Hematopoietic multipotent progenitor cell treated with erythropoietin and hydrocortisone succinate and interleukin-3 and kit ligand, for 15 days (in vitro differentiated cells): ENCODE results near the gene YOD1.
A peak's percentile ranks its signal among the peaks of the same experiment; 100 is the strongest.

ENCODE experiments used
- DNase-seq: peaks from one replicate; pipeline ENCODE4 v3.0.0-alpha.2; 2015; ENCODE audit warnings: low spot score

YOD1 gene

DNA sequence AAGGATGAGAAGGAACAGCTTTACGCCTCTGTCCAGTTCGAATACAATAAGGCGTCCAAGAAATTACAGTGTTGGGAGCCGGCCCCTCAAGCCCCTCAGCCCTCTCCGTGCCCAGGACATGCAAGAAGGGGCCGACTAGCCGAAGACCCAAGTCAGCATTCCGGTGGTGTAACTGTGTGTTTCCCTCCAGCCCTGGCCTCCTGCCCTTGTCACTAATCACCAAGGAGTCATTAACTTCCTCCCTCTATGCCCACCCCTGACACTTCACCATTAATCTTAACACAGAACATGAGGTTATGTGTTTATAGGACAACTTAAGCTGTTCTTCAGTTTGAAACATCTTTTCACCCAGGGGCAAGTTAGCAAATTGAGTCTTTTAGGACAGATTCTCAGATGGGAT, 21.2 kb upstream of the YOD1 start:
- DNase-seq: no peak

- DNase-seq: no peak
Measured at GRCh38 chr1:207071426-207071825, 20.4 kb upstream of the YOD1 start.

GRCh38 chr1:207070811-207071210, 19.8 kb upstream of the YOD1 start:
- no peak for DNase-seq

DNA sequence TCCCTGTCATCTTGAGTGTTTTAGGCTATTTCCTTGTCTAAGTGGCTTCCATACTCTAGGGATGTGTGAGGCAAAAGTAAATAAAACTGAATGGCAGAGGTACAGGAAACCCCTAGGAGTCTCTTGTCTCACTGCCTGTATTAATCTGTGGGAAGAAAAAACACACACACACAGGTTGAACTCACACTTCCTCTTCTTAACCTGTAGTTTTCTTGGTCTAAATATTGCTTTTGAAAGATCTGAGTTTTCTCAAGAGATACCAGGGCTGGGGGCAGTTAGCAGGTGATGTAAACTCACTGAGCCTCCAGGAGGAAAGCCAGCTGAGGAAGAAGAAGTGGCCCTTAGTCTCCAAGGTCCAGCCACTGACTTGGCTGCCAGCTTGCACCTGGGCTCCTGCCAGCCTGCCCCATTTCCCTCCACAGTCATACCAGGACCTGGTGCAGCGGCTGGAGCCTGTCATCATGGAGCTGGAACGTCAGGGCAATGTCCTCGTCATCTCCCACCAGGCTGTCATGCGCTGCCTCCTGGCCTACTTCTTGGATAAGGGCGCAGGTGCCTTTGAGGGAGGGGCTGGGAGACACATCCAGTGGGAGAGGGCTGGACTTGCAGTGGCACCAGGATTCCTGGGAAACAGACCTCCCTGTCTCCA, 19.0 kb upstream of the YOD1 start:
- no peak for DNase-seq

DNA sequence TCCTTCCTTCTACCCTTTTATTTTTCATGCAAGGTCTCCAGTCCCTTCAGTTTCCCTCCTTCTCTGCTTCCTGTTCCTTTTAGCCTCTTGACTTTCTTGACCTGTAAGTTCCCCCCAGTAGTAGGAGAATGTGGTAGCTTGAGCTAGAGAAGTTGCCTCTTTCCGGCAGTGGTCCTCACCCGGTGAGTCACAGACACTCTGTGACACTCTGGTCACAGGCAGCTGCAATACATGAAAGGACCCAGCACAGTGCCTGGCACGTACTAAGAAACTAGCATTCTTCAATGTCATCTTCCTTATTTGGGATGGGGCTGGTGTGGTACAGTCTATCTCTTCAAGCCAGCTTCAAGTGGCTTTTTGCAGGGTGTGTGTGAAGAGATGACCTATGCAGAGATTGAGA, 18.1 kb upstream of the YOD1 start:
- peak; percentile 49 for DNase-seq

- no peak for DNase-seq
Measured at GRCh38 chr1:207067665-207068064, 16.7 kb upstream of the YOD1 start.

DNA sequence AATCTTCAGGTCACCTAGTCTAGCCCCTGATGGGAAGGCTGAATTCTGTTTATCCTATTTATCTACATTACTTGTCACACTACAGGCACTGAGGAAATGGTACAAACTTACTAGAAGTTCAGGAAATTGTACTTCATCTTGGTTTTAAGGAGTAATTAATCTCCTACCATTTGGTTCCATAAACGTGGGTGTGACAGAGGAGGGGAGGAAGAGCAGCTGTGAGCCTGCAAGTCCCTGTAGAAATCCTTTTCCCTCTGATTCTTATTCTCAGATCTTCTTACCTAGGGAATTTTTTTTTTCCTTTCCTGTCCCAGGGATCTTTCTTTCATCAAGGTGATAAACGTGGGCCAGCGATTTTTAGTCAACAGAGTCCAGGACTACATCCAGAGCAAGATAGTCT, 16.2 kb upstream of the YOD1 start:
- DNase-seq: no peak

DNA sequence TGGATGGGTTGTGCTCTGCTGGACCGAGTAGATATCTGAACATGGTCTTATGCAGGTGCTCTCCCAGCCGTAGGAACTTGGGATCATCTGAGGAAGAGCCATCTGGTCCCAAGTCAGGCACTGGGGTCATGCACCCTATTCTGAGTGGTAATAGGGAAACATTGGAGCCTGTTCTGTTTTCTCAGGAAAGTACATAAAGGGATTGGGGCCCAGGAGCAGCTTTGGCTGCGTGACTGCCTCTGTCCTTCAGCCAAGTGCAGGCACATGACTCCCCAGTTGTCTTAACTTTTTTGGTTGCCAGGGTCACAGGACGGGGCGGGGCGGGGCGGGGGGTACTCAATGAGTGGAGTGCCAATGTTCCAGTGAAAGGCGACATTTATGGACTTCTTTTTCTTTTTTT, 13.6 kb upstream of the YOD1 start:
- no peak for DNase-seq

DNA sequence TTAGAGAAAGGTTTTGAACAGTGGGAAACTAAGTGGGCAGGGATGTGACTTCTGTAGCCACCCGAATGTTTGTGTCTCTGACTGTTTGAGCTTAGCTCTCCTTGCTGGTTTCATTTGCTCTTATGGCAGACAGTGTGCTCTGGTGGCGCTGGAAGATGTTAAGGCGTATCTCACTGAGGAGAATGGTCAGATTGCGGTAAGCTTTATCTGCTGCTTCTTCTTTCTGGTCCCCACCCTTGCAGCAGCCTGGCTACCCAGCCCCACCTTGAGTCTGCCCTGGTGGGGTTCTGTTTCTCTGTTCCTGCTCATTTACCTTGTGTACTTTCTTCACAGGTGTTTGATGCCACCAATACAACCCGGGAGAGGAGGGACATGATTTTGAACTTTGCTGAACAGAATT, 12.0 kb upstream of the YOD1 start:
- no peak for DNase-seq

GRCh38 chr1:207062058-207062457, 11.1 kb upstream of the YOD1 start:
- DNase-seq: no peak

- no peak for DNase-seq
Measured at GRCh38 chr1:207060596-207060995, 9.6 kb upstream of the YOD1 start.

DNA sequence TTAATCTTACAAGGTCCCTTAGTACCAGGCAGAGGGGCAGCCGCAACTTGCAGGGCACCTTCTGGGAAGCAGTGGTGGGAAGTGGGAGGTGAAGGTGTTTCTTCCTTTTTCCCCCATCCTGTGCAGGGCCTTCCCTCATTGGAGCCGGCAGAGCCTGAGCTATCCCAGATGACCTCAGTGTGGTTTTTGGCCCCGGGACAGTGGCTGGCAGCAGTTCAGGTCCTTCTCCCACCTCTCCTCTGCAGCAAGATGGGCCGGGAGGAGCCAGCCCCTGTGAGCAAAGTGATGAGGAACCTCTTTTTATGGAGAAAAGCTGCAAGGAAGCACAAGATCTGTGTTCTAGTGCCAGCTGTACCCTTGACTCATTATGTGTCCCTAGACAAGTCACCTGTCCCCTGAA, 8.9 kb upstream of the YOD1 start:
- no peak for DNase-seq

DNA sequence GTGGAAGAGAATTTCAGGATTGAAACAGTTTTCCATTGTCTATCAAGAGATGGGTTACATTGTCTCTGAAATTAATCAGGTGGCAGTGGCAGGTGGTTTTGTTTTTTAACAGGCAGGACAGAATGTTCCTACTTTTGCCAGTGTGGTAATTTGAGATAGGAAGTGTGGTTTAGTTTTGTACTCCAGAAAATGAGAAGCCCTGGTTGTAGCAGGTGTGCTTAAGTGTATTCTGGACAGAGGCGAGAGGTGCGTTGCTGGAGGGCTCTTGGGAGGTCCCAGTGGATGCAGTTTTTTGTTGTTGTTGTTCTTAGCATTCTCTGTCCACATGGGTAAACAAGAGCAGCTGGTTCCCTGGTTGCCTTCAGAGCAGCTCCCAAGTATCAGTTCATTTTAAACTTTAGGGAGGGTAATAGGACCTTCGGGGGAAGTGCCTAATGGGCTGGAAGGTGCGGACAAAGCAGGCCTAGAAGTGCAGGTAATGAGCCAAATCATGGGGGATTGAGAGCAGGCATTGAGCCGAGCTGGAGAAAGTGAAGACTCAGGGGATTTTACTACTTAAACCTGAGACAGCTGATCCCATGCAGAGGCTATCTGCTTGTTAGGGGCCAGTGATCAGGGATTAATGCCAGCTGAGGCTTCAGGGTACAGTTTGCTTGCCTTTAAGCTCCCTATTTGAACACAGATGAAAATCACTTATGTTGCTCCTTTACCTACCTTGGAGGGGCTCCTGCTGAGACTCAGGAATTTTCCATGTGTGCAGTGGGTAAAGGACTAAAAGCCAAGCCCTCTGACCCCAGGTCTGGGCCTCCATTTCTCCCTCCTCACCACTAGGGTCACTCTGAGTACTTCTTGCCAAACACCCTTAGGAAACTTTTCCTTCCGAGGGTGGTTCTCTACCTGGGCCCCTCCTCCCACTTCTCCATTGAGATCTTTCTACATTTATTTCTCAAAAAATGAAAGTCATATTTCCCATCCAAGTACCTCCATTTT, 8.2 kb upstream of the YOD1 start:
- no peak for DNase-seq

DNA sequence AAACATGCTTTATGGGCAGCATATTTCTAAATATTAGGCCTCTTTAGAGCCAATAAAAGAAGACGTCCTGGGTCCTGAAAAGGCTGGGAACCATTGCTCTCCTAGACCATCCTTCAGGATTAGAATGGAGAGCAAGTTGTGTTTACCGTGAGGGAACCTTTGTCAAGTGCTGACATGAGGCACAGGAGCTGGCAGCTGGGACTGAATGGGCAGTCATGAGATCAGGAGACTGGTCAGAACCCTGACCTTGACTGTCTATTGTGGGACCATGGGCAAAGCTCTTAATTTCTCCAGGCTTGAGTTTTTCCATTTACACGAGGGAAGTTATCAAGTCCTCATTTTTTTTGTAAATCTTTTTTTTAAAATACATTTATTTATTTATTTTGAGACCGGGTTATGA, 7.2 kb upstream of the YOD1 start:
- DNase-seq: no peak

GRCh38 chr1:207056673-207057072, 5.7 kb upstream of the YOD1 start:
- no peak for DNase-seq

GRCh38 chr1:207055386-207056001, 4.5 kb upstream of the YOD1 start:
- DNase-seq: no peak

DNA sequence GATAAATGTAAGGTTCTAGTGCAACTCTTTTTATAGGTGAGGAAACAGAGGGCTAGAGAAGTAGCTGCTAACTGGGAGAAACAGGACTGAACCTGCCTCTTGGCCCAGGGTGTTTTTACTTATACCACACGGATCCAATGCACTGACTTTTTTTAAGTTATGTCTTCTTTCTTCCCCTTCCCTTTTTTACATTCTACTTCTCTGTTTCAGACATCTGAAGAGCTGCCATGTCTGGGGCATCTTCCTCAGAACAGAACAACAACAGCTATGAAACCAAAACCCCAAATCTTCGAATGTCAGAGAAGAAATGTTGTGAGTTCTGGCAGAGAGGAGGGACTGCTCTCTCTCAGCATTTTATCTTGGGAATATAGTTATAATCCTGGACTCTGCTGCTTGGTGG, 3.5 kb upstream of the YOD1 start:
- DNase-seq: no peak

DNA sequence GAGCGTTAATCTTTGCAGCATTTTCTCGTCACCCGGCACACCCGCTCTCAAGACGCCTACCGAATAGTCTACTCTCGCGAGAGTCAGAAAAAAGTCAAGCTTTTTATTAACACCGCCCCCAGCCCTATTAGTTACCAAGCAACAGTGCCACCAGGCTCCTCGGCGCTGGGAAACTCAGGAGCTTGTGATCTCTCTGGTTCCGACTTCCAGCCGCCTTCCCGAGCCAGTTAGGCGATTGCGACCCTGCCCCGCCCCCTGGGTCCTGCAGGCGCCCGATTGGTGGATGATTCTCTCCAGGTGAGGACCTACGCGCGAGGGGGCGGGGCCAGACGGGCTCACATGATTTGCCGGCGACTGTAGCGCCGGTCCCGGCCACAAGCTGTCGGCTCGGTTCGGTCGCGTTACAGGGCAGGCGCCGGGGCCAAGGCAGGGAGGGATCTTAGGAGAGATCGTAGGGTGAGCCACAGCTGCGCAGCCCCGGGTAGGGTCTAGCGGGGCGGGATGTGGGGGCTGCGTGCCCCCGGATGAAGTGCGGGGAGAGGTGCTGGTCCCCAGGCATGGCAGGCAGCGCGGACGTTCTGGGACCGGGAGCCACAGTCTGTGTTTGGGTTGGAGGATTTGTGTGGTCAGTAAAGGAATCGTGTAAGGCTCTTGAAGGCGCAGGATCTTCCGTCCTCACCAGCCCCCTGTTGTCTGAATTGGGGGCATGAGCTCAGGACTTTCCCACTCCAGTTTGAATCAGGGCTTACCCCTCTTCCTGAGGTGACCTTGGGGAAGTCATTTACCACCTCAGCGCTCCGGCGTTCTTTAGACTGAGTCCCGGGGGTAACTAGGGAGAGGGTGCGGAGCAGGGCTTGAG, 2.1 kb upstream of the YOD1 start, which contains the start of gene PFKFB2:
TSS of gene PFKFB2 (plus strand) at position 365 of the 859 bp plus-strand sequence. CDS start 1,443 bp downstream, outside the sequence.
- peak; percentile 96 for DNase-seq

DNA sequence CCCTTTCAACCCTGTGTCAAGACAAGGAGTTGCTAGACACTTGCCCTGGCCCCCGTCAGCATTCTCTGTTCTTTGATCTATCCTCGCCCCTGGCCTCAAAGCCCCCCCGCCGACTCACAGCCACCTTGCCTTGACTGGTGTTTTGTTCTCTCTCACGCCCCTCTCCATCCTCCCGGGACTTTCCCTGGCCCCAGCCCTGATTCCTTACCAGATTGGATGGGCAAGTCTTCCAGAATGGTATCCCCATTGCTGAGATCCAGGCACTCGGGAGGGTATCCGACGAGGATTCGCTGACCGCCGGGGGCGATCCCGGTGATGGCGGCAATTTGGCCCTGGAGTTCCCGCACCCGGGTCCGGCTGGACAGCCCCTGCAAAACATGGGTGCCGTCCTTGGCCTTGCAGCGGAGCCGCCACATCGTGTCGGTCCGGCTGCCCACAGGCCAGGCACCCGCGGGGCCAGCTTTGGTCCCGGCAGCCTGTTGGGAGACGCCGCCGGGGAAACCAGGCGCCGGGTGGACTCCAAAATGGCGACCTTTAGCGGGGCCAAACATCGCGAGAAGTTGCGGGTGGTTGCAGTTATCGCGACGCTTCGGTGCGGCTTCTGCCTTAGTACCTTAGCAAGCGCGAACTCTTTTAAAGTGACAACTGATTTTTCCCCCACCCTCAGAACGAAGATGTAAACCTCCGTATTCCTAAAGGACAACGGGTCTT, 373 bp downstream of the YOD1 start:
- DNase-seq: peak; percentile 95

GRCh38 chr1:207049974-207050391, 1.0 kb downstream of the YOD1 start:
- peak; percentile 84 for DNase-seq

- DNase-seq: no peak
Measured at GRCh38 chr1:207049514-207049913, 1.5 kb downstream of the YOD1 start.
